Thyroid gland (tissue), 4 donors: ENCODE data around the gene SMYD1.

Experiments
- POLR2A ChIP-seq, 2 donors: fragments of 450-650 bp; IDR thresholded peaks; one replicate each; pipeline ENCODE4 v1.6.1; 2017; ENCODE audit warnings: antibody characterized with exemption in 2 of 2, mild to moderate bottlenecking in 2 of 2, moderate library complexity in 1 of 2
- TF ChIP-seq, protein P1 (sequence below), 6 experiments: fragments of 200-600 bp in 3 of 6; fragments of 450-650 bp in 3 of 6; sonication (generic) in 3 of 6; IDR thresholded peaks; one replicate each; pipeline ENCODE4 v1.5.1; 2016 to 2019; ENCODE audit warnings: antibody characterized with exemption in 6 of 6, mild to moderate bottlenecking in 2 of 6, inconsistent platforms in 1 of 6, moderate library complexity in 1 of 6

DNA sequence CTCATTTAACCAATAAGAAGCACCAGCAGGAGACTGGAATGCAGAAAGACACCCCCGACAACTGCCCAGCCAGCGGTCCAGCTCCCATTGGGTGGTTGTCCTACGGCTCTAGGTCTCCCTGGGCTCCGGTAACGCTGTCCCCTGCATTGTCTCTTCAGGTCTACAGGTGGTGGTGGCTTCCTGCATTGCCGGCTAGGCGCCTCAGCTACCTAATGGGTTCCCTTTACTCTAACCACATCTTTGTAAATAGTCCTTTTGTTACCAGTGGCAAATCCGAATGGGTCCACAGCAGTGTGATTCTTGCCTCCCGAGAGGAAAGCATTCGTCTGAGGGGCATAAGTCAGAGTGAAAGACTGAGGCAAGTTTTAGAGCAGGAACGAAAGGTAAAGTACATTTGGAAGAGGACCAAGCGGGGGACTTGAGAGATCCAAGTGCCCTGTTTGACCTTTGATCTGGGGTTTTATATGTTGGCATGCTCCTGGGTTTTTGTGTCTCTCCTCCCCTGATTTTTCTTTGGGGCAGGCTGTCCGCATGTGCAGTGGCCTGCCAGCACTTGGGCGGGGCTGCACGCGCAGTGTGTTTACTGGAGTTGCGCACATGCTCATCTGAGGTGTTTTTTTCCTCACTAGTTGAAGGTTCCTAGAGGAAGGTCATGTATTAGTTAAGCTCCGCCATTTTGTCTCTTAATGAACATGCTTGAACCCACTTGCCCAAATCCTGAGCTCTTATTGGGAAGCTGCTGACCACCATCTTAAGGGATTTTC, 49.2 kb downstream of the SMYD1 start:
- TF ChIP-seq, protein P1, sequence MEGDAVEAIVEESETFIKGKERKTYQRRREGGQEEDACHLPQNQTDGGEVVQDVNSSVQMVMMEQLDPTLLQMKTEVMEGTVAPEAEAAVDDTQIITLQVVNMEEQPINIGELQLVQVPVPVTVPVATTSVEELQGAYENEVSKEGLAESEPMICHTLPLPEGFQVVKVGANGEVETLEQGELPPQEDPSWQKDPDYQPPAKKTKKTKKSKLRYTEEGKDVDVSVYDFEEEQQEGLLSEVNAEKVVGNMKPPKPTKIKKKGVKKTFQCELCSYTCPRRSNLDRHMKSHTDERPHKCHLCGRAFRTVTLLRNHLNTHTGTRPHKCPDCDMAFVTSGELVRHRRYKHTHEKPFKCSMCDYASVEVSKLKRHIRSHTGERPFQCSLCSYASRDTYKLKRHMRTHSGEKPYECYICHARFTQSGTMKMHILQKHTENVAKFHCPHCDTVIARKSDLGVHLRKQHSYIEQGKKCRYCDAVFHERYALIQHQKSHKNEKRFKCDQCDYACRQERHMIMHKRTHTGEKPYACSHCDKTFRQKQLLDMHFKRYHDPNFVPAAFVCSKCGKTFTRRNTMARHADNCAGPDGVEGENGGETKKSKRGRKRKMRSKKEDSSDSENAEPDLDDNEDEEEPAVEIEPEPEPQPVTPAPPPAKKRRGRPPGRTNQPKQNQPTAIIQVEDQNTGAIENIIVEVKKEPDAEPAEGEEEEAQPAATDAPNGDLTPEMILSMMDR (IDR thresholded peaks at IDR 0.05), result no peak
- no peak for TF ChIP-seq POLR2A (IDR thresholded peaks at IDR 0.05)
